NCI-H2107 treated with DMSO at 0.1 percent for 48 hours (cell line): ENCODE data around the gene DIS3L2.
"Not testable (repeated sequence)": the region's sequence is repeated elsewhere in the genome, so short reads cannot be mapped to it uniquely, and the experiment has no call there.

Experiments used
- DNase-seq: peaks from one replicate; lab custom pipeline; 2025; ENCODE audit not compliant: unreplicated experiment; lab: John Stamatoyannopoulos, UW

Gene DIS3L2

GRCh38 chr2:232288489-232289030 is 327.0 kb downstream of the DIS3L2 start:
- no peak for DNase-seq

GRCh38 chr2:232290668-232291067 is 329.2 kb downstream of the DIS3L2 start:
- no peak for DNase-seq

GRCh38 chr2:232291343-232291742 is 329.8 kb downstream of the DIS3L2 start:
- DNase-seq, result no peak

- peak; percentile 9 for DNase-seq
Observed at GRCh38 chr2:232292395-232293154, 331.1 kb downstream of the DIS3L2 start.

- no peak for DNase-seq
Observed at GRCh38 chr2:232293191-232293590, 331.7 kb downstream of the DIS3L2 start.

GRCh38 chr2:232295971-232296370 is 334.5 kb downstream of the DIS3L2 start:
- no peak for DNase-seq

- no peak for DNase-seq
Observed at GRCh38 chr2:232296776-232297525, 335.4 kb downstream of the DIS3L2 start.

GRCh38 chr2:232299084-232299483 is 337.6 kb downstream of the DIS3L2 start:
- DNase-seq, result no peak

- no peak for DNase-seq
Observed at GRCh38 chr2:232299927-232300674, 338.6 kb downstream of the DIS3L2 start.

- no peak for DNase-seq
Observed at GRCh38 chr2:232300894-232301387, 339.4 kb downstream of the DIS3L2 start.

- DNase-seq, result no peak
Observed at GRCh38 chr2:232304236-232304635, 342.7 kb downstream of the DIS3L2 start.

- no peak for DNase-seq
Observed at GRCh38 chr2:232306741-232307305, 345.3 kb downstream of the DIS3L2 start.

- no peak for DNase-seq
Observed at GRCh38 chr2:232307854-232308253, 346.3 kb downstream of the DIS3L2 start.

GRCh38 chr2:232308986-232309385 is 347.5 kb downstream of the DIS3L2 start:
- no peak for DNase-seq

- DNase-seq, result no peak
Observed at GRCh38 chr2:232309592-232309991, 348.1 kb downstream of the DIS3L2 start.

GRCh38 chr2:232310121-232310520 is 348.6 kb downstream of the DIS3L2 start:
- no peak for DNase-seq

- no peak for DNase-seq
Observed at GRCh38 chr2:232310696-232311095, 349.2 kb downstream of the DIS3L2 start.

GRCh38 chr2:232313645-232314044 is 352.1 kb downstream of the DIS3L2 start:
- not testable (repeated sequence) for DNase-seq

GRCh38 chr2:232315049-232315922 is 353.8 kb downstream of the DIS3L2 start:
- no peak for DNase-seq

- DNase-seq, result no peak
Observed at GRCh38 chr2:232315923-232316299, 354.4 kb downstream of the DIS3L2 start.
